ENCODE results near the gene PTTG1IP.

Gene PTTG1IP

GRCh38 chr21:44865561-44866280, 7.8 kb downstream of the PTTG1IP start:
- DNase-seq (ENCODE audit: low read depth), result no peak

GRCh38 chr21:44862869-44863685, 10.4 kb downstream of the PTTG1IP start:
- no peak for DNase-seq (ENCODE audit: low read depth)

- DNase-seq (ENCODE audit: low read depth), result no peak
These were observed 14.7 kb downstream of the PTTG1IP start for GRCh38 chr21:44858791-44859190.

DNA sequence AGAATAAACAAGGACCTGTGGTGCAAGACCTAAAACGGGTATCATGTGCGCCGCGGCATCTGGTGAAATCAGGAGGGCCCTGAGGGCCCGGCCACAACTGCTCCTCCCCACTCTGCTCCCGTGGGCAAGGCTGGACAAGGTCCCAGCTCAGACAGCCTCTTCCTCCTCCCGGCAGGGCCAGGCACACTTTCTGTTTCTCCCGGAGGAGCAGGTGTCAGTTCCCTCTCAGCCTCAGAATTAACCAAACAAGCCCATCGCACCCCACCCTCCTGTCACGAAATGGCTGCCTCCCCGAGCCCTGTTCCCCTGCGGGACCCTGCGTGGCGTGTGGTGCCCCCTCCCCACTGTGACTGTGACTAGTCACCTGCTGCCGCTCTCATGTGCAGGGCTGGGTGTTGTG, 15.2 kb downstream of the PTTG1IP start:
- no peak for DNase-seq (ENCODE audit: low read depth)

- no peak for DNase-seq (ENCODE audit: low read depth)
These were observed 16.2 kb downstream of the PTTG1IP start for GRCh38 chr21:44857127-44857892.

- DNase-seq (ENCODE audit: low read depth), result no peak
These were observed 17.4 kb downstream of the PTTG1IP start for GRCh38 chr21:44856131-44856530.

DNA sequence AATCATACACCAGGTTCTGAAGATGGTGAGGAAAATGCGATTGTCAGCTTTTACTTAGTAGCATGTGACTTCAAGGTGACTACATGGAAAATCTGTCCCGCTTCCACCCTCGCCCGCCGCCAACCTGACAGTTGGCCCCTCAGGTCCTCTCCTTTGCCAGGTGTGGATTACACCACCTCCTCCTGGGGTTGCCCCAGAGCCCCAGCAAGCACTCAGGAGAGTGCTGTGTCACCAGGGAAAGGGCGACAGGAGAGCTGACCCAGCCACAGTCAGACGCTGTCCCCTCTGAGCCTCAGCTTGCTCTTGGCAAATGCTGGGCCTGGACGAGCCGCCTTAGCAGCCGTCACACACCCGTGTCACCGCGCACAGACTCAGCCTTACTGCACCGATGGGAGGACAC, 17.9 kb downstream of the PTTG1IP start:
- DNase-seq (ENCODE audit: low read depth), result no peak

DNA sequence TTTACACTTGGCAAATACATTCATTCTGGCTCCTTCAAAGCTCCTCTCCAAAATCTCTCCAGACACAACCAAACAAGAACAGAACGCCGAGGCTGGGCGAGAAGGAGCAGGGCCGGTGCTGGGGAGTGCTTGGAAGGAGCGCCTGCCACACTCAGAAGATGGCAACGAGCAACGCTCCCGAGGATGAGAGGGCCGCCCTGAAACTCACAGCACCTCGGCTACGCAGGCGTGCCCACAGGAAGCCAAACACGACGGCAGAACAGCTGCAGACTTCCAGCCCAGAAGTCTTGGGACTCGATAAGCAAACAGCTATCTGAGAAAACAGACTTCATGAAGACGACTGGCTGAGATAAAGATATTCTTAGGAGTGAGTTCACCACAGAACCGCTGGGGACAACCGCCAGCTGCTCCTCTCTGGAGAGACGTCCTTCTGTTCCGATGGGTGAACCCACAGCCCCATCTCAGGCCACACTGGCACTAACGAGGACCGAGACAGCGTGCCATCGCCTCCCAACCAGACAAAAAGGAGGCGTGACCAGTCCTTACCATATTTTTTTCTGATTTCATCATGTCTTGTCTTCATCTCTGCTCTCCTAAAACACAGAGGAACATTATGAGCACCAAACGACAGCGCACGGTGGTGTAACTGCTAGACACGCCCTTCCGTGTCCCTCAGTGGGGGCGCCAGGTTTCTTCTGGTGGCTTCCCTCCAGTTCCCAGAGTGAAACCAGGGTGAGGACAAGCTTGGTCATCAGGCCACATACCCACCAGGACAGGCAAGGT, 18.6 kb downstream of the PTTG1IP start:
- DNase-seq (ENCODE audit: low read depth), result no peak

- DNase-seq (ENCODE audit: low read depth), result no peak
These were observed 19.2 kb downstream of the PTTG1IP start for GRCh38 chr21:44854391-44854663.

GRCh38 chr21:44853601-44854390, 19.7 kb downstream of the PTTG1IP start:
- no peak for DNase-seq (ENCODE audit: low read depth)

DNA sequence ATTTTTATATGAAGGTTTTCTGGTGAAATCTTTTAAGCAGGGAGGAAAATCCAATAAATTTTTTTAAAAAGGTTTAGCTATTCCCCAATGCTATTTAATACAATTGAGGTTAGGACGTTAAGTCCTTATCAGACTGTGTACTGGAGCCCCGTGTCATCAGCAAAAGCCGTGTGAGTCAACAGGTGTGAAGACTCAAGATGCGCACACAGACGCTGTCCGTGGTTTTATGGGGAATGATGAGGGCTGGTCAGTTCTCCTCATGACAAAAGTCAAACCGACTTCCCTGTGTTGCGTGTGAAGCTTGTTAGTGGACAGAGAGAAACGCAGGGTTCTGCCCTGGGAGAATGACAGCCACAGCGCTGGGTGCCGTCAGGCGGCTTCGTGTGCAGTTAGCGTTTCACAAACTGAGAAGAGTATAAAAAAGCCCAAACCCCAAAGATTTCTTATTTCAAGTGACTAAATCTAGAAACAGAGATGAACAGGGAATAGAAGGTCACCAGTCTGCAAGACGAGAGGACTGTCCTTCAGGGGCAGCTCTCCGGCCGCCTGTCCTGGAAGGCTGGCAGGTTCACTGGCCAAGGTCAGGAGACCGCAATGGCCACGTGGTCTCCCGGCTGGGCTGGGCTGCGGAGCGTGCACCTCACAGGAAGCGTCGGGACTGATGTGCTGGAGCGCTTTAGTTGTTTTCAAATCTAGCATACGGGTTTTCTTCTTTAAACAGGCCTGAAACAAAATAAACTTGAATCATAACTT, 22.4 kb downstream of the PTTG1IP start:
- no peak for DNase-seq (ENCODE audit: low read depth)

DNA sequence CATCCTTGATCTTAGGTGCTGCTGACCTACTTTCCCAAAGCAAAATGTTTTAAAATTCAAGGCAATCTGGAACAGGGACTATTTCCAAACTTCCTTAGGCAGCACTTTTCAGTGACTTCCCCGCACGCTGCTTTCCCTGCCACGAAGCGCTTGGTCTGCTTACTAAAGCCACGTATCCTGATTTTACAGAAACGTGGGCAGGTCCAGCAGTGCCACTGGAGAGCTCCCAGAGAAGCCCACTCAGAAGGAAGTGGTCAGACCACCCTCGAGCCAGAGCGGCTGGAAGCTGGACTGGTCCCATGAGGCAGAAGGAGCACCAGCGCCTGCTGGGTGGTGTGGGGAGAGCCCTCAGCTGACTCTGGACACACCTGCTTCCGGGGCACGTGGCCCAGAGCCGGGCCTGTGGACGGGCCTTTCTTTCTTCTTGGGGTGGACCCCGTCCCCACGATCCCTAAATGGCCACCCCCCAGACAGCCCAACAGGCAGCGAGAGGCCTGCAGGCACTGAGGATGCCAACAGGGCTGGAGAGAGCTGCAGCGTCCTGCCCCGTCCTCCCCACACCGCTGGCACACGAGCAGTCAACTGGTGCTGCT, 23.2 kb downstream of the PTTG1IP start:
- no peak for DNase-seq (ENCODE audit: low read depth)

DNA sequence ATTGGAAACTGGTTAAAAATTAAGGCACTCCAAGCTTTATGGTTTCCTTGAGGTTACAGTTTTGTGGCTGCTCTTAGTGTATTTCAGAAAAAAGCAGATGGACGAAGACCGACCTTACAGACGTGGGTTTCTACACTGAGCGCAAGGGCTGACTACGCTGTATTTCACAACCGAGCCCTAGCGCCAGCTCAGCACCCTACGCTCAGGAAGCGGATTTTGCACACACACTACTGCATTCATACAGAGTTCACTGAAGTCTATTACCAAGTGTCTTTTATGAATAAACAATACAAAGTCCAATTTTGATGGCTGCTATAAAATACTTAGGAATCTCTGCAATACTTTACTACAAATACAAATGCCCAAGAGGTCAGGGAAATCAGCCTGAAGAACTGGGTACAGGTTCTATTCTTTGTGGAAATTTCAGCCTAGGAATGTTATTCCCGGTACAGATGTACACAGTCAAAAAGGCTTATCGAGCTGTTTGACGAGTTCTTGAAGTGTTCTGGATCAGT, 23.8 kb downstream of the PTTG1IP start:
- DNase-seq (ENCODE audit: low read depth), result no peak

GRCh38 chr21:44848821-44849521, 24.5 kb downstream of the PTTG1IP start:
- no peak for DNase-seq (ENCODE audit: low read depth)

- no peak for DNase-seq (ENCODE audit: low read depth)
These were observed 26.0 kb downstream of the PTTG1IP start for GRCh38 chr21:44847261-44848056.

GRCh38 chr21:44846485-44847260, 26.8 kb downstream of the PTTG1IP start:
- DNase-seq (ENCODE audit: low read depth), result peak; percentile 44

DNA sequence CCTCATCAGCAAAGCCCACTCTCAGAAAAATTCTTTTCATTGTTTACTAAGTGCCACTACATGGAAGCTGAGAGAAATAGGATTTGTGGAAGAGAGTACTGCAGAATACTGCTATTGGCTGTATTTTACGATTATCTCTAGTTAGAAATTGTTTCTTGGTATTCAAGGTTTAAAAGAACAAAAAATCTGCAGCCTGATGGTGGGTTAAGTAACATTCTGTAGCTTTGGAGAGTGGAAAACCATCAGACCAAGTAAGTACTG, 27.3 kb downstream of the PTTG1IP start:
- DNase-seq (ENCODE audit: low read depth), result no peak

Data from fibroblast of gingiva (primary cell).